Neural crest cell (in vitro differentiated cells): ENCODE data around the gene TTLL5. TPM values are rescaled to one million over a fixed set of nuclear protein-coding genes. Genes with fewer than 3 reads are reported as not detected.
A peak's percentile ranks its signal among the peaks of the same experiment; 100 is the strongest.

Experiments used
- DNase-seq: peaks from one replicate; pipeline ENCODE4 v3.0.0; 2021; ENCODE audit warnings: low read depth, mixed read lengths, low spot score
- H3K27ac Mint-ChIP-seq: one replicate; pipeline ENCODE4 v1.8.0; 2021; ENCODE audit warnings: mild to moderate bottlenecking, mixed read lengths; ENCODE audit not compliant: unreplicated experiment
- H3K27me3 Mint-ChIP-seq: 2 replicates; pipeline ENCODE4 v1.8.0; 2021; ENCODE audit warnings: low read depth, mild to moderate bottlenecking, mixed read lengths
- H3K36me3 Mint-ChIP-seq: 2 replicates; pipeline ENCODE4 v1.8.0; 2021; ENCODE audit warnings: low read depth, mild to moderate bottlenecking, mixed read lengths
- H3K4me1 Mint-ChIP-seq: 2 replicates; pipeline ENCODE4 v1.8.0; 2021; ENCODE audit warnings: mixed read lengths
- H3K4me3 Mint-ChIP-seq: one replicate; pipeline ENCODE4 v1.8.0; 2021; ENCODE audit warnings: mild to moderate bottlenecking, mixed read lengths
- H3K9me3 Mint-ChIP-seq: 2 replicates; pipeline ENCODE4 v1.8.0; 2021; ENCODE audit warnings: mixed read lengths
- CTCF ChIP-seq: fragments of 200-600 bp; sonication (generic); conservative IDR thresholded peaks from 2 replicates; pipeline ENCODE4 v1.5.0; 2021; ENCODE audit warnings: antibody characterized with exemption, mild to moderate bottlenecking
- total RNA-seq: library from RNA; stranded (reverse); gene quantifications from 2 replicates; pipeline ENCODE4 v1.2.1, GENCODE V29; 2021

The TTLL5 gene
- total RNA-seq, 1 donor from 2014 or later: 55.7 TPM

- H3K9me3 Mint-ChIP-seq: no peaks in the 10 kb centered on the region
- TF ChIP-seq CTCF: no peak
- peaks cover 9% of the 10 kb centered on the region for H3K4me1 Mint-ChIP-seq
- no peak for DNase-seq
- H3K36me3 Mint-ChIP-seq: peaks cover 23% of the 10 kb centered on the region
- H3K27me3 Mint-ChIP-seq: no peaks in the 10 kb centered on the region
- H3K4me3 Mint-ChIP-seq: no peak overlapping the region
- H3K27ac Mint-ChIP-seq: no peak overlapping the region
These were observed 11.7 kb upstream of the TTLL5 start for GRCh38 chr14:75649337-75649736.

- peak overlapping the region; percentile 43 for H3K27ac Mint-ChIP-seq
- peaks cover 23% of the 10 kb centered on the region for H3K36me3 Mint-ChIP-seq
- DNase-seq: no peak
- H3K4me3 Mint-ChIP-seq: no peak overlapping the region
- TF ChIP-seq CTCF: no peak
- H3K9me3 Mint-ChIP-seq: no peaks in the 10 kb centered on the region
- peaks cover 9% of the 10 kb centered on the region for H3K4me1 Mint-ChIP-seq
- H3K27me3 Mint-ChIP-seq: no peaks in the 10 kb centered on the region
These were observed 11.3 kb upstream of the TTLL5 start for GRCh38 chr14:75649773-75650172.

GRCh38 chr14:75650253-75651058 lies 10.6 kb upstream of the TTLL5 start:
- H3K4me3 Mint-ChIP-seq: no peak overlapping the region
- H3K4me1 Mint-ChIP-seq: peaks cover 9% of the 10 kb centered on the region
- no peak for TF ChIP-seq CTCF
- no peak overlapping the region for H3K27ac Mint-ChIP-seq
- no peak for DNase-seq
- H3K27me3 Mint-ChIP-seq: no peaks in the 10 kb centered on the region
- no peaks in the 10 kb centered on the region for H3K9me3 Mint-ChIP-seq
- peaks cover 23% of the 10 kb centered on the region for H3K36me3 Mint-ChIP-seq

GRCh38 chr14:75653563-75653962 lies 7.5 kb upstream of the TTLL5 start:
- Mint-ChIP-seq H3K27ac (no peak overlapping the region), H3K36me3 (peaks cover 21% of the 10 kb centered on the region), H3K9me3 (no peaks in the 10 kb centered on the region), H3K4me3 (no peak overlapping the region), H3K4me1 (peaks cover 19% of the 10 kb centered on the region), H3K27me3 (no peaks in the 10 kb centered on the region)
- no peak for DNase-seq
- TF ChIP-seq CTCF: no peak

GRCh38 chr14:75654127-75654732 lies 6.8 kb upstream of the TTLL5 start:
- Mint-ChIP-seq H3K4me3 (no peak overlapping the region), H3K27me3 (no peaks in the 10 kb centered on the region), H3K27ac (no peak overlapping the region), H3K9me3 (no peaks in the 10 kb centered on the region), H3K4me1 (peaks cover 22% of the 10 kb centered on the region), H3K36me3 (peaks cover 18% of the 10 kb centered on the region)
- DNase-seq: peak; percentile 85
- peak; percentile 98 for TF ChIP-seq CTCF
